Esophagus (tissue), 2 donors: ENCODE data around the gene KCTD15. TPM values are rescaled to one million over a fixed set of nuclear protein-coding genes. Genes with fewer than 3 reads are reported as not detected.

Experiments used
- H3K27ac ChIP-seq, 2 donors: one replicate each; pipeline ENCODE4 v1.5.1; 2013; ENCODE audit warnings: low read depth in 2 of 2, mild to moderate bottlenecking in 2 of 2, inconsistent platforms in 1 of 2, low read length in 1 of 2, moderate library complexity in 1 of 2
- H3K27me3 ChIP-seq, 2 donors: one replicate each; pipeline ENCODE4 v1.6.1; 2013; ENCODE audit warnings: low read length in 2 of 2, control low read depth in 1 of 2, mild to moderate bottlenecking in 1 of 2; ENCODE audit not compliant: insufficient read depth in 2 of 2, control insufficient read depth in 1 of 2
- H3K36me3 ChIP-seq, 2 donors: one replicate each; pipeline ENCODE4 v1.6.1; 2013; ENCODE audit warnings: low read length in 1 of 2; ENCODE audit not compliant: control insufficient read depth in 2 of 2, insufficient read depth in 2 of 2
- H3K4me1 ChIP-seq, 2 donors: one replicate each; pipeline ENCODE4 v1.6.1; 2013; ENCODE audit warnings: low read length in 1 of 2; ENCODE audit not compliant: control insufficient read depth in 2 of 2, insufficient read depth in 2 of 2
- H3K4me3 ChIP-seq, 2 donors: one replicate each; pipeline ENCODE4 v1.5.1; 2013; ENCODE audit warnings: low read length in 2 of 2, mild to moderate bottlenecking in 2 of 2, low read depth in 1 of 2, moderate library complexity in 1 of 2
- H3K9me3 ChIP-seq, 2 donors: one replicate each; pipeline ENCODE4 v1.6.1; 2013; ENCODE audit warnings: mild to moderate bottlenecking in 2 of 2, low read depth in 1 of 2, low read length in 1 of 2, moderate library complexity in 1 of 2; ENCODE audit not compliant: control insufficient read depth in 2 of 2, insufficient read depth in 1 of 2
- WGBS, 2 donors: extraction: QIAGEN DNeasy Blood & Tissue Kit; methylation state at CpG; one replicate each; pipeline ENCODE4 v1.1.7; 2013; 5-methylcytosine and 5-hydroxymethylcytosine counted together
- polyA plus RNA-seq, 2 donors: library from polyadenylated mRNA; stranded (reverse); fragments of 200-250 nt; gene quantifications; one replicate each; pipeline ENCODE4 v1.2.3, GENCODE V29; 2013
- donor health status: healthy with polysubstance abuse.
- donor health status: Bipolar disorder and iron deficiency.

KCTD15 gene
- polyA plus RNA-seq, 2 donors = 23.8 to 33.1 TPM

- Histone ChIP-seq H3K27me3 (no peaks in the 10 kb centered on the region), H3K9me3 (peaks cover 0 to 2% of the 10 kb centered on the region in 2 donors)
- 79 to 80% methylated on average over 4 of the region's 4 CpGs for WGBS, 2 donors
Observed at GRCh38 chr19:33862981-33863380, 66.3 kb downstream of the KCTD15 start.

GRCh38 chr19:33863436-33863835 is 66.8 kb downstream of the KCTD15 start:
- Histone ChIP-seq H3K4me1 (peaks cover 0 to 4% of the 10 kb centered on the region in 2 donors), H3K36me3 (no peaks in the 10 kb centered on the region), H3K27me3 (no peaks in the 10 kb centered on the region), H3K4me3 (no peak overlapping the region), H3K9me3 (peaks cover 0 to 2% of the 10 kb centered on the region in 2 donors), H3K27ac (no peak overlapping the region)
- 84 to 92% methylated on average over 5 of the region's 5 CpGs for WGBS, 2 donors

More at GRCh38 chr19:33862981-33863380, 66.3 kb downstream of the KCTD15 start:
- Histone ChIP-seq H3K4me1 (peaks cover 0 to 4% of the 10 kb centered on the region in 2 donors), H3K27ac (no peak overlapping the region), H3K36me3 (no peaks in the 10 kb centered on the region), H3K4me3 (no peak overlapping the region)

- H3K27ac ChIP-seq = no peak overlapping the region
- WGBS, 2 donors = 26 to 53% methylated on average over 3 of the region's 3 CpGs
- no peaks in the 10 kb centered on the region for H3K27me3 ChIP-seq
- H3K9me3 ChIP-seq = peaks cover 0 to 2% of the 10 kb centered on the region in 2 donors
- H3K4me1 ChIP-seq = peaks cover 0 to 9% of the 10 kb centered on the region in 2 donors
- no peaks in the 10 kb centered on the region for H3K36me3 ChIP-seq
- H3K4me3 ChIP-seq = no peak overlapping the region
Observed at GRCh38 chr19:33864311-33864850, 67.7 kb downstream of the KCTD15 start.

DNA sequence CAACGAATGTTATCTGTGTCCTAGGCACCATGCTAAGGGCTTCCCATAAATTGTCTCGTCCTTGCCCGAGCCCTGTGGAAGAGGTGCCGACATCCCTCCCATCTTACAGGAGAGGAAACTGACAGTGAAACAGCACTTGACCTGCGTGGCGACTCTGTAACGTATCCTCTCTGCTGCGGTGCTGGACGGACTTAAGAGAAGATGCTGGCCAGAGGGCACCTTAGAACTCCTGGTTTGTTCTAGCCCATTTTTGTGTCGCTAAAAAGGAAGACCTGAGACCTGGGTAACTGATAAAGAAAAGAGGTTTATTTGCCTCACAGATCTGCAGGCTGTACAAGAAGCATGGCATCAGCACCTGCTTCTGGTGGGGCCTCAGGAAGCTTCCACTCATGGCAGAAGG is 68.6 kb downstream of the KCTD15 start:
- Histone ChIP-seq H3K4me3 (no peak overlapping the region), H3K27ac (no peak overlapping the region), H3K36me3 (no peaks in the 10 kb centered on the region), H3K4me1 (peaks cover 0 to 8% of the 10 kb centered on the region in 2 donors), H3K9me3 (peaks cover 0 to 2% of the 10 kb centered on the region in 2 donors), H3K27me3 (no peaks in the 10 kb centered on the region)
- 90% methylated on average over 10 of the region's 10 CpGs for WGBS, 2 donors

Other genes with a start within 250 kb of the KCTD15 start
- under 1 TPM; 0.04 to 0.18 TPM for gene CHST8, start 174.9 kb upstream of the KCTD15 start, polyA plus RNA-seq